Stimulated activated CD8-positive, alpha-beta memory T cell treated with anti-CD3 and anti-CD28 coated beads, Interleukin-7, amount 100 ng/mL, for 1 hour (primary cell): ENCODE measurements around the gene SCTR.

Experiments used
- DNase-seq, 2 donors: peaks; one replicate each; pipeline ENCODE4 v3.0.0-alpha.2; 2020; ENCODE audit warnings: low read depth in 2 of 2

The SCTR gene

DNA sequence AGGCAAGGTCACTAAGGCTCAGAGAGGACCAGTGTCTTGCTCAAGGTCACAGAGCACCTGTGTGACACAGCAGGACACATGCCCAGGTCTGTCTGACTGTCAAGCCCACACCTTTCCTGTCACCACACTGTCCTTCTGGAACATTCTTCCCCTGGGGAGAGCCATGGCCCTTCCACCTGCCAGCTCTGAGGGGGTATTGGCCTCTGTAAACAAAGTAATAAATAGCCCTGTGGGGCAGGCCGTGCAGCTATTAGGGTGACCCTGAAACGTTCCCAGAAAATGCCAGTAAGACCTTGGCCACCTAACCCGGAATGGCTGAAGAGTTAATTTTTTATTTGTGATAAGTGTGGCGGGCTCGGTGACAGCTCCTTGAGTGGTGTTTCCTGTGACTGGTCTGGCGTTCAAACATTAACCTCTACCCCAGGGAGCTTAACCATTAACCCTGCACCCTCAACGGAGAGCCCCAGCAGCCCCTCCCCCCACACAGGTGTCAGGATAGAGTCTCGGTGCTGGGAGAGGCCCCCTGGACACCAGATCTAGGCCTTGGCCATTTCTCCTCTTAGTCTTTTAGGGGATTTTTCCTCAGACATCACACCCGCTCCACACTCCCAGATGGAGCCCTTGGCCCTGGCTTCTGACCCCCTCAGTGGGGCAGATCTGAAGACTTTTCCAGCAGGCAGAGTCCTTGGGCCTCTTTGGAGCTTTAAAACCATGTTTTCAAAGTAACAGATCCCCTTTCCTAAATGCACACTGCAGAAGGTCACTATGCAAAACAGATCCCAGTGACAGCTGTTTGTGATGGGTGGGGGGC is 36.6 kb downstream of the SCTR start:
- DNase-seq = no peak

DNA sequence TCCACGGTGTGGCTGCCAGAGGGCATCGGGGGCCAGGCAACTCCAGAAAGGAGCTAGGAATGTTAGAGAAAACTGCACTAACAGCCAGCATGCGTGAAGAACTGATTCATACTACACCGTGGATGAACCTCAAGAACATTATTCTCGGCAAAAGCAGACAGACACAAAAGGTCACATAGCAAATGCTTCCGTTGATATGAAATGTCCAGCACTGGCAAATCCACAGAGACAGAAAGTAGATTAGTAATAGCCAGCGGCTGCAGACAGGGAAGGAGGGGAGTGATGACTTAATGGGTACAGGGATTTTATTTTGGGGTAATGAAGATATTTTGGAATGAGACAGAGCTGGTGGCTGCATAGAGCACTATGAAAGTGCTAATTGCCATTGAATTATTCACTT is 37.4 kb downstream of the SCTR start:
- no peak for DNase-seq

DNA sequence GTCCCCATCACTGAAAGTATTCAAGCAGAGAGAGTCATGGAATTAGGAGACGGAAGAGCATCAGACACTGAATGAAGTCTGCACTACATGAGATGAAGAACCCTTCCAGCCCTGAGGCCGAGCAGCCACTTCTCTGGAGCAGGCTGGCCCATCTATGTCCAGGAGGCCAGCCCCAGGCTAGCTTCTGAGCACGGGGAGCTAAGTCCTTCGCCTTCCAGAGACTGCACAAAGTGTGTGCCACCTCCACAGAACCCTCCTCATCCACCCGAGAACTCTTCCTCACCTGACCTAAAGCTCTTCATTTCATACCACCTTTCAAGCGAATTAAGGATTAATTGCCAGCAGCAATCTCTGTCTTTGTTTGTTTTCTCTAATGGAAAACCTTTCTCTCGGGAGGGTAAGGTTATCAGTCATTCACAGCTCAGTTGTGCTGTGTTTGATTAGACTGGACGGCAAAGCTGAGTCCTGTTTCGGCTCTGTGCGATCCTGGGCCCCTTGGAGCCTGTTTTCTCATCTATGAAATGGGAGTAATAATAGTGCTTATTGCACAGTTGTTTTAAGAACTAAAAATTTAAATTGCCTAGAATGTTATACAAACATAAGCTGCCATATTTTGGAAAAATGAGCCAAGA is 38.0 kb downstream of the SCTR start:
- DNase-seq = no peak

DNA sequence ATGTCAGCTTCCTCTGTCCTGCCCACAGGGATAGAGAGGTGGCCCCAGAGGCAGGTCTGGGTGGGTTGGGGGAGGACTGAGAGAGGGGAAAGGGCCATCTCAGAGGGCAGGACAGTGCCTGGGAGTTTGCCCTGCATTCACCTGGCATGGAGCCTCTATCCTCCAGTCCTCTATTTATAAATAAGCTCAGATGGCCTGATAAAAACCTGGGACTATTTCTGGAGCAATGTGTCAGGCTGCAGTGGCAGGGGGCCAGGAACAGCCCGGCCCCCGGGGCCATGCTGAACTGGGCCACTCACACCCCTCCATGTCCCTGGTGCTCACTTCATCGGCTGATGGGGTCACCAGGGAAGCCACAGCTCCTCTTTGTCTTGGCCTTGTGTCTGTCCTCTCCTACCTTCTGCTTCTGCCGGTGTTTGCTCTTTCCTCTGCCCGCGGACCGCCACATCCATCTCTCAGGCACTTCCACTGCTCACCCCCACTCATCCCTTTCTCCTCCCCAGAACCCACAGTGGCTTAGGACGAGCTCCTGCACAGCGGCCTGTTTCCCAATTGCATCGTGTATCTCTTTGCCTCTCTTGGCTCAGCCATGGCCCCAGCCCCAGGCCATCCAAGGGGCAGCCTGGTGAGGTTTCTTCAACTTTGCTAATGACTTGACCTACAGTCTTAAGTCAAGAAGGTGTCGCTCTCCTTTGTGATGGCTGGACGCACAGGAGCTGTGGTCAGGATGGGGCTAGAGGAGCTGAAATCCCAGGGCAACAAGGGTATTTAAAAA is 38.8 kb downstream of the SCTR start:
- DNase-seq = no peak

DNA sequence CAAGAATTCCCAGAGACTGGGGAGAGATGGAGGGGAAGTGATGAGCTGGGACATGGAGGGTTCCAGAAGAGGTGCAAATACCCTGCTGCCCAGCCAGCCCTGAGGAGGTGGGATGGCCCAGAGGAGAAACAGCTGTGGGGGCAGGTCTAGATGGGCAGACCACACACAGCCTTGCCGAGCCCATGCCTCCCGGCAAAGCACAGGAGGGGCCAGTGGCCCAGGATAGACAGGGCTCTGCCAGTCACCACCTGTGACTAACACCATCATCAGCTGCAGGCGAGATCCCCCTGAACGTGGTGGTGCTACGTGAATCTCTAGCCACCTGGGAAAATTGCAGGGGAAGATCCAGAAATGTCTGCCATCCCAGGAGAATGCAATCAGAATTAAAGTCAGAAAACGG is 39.4 kb downstream of the SCTR start:
- no peak for DNase-seq

DNA sequence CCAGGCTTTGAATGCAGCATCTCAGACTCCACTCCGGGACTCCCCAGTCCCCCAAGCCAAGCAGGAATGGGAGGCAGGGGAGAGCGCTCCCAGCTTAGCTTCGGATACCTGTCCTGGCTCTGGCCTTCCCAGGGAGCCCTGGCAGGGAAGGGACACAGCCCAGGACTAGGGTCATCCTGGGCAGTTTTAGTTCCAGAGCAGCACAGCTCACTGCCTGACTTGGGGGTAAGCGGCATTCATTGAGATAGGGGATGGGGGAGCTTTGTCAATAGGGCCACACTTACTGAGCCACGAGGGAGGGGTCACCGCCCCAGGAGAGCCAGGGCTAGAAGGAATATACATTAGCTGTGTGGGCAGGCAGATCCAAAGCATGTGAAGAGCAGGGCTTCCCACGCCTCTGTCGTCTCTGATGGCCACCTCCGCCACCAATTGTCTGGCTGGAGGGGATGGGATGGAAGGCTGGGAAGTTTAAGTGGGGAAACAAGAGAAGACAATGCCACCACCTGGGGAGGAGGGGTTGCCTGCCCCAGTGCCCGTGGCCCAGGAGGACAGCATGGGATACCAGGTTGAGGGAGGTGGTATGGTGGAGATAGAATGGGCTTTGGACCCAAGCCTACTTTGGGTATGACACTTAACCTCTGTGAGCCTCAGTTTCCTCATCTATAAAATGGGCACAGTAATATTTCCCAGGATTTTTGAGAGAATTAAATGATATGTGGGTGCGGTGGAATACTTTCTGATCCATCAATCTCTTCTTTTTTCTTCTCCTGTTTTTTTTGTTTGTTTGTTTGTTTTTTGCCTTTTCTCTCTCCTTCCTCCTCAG is 40.2 kb downstream of the SCTR start:
- DNase-seq = no peak

DNA sequence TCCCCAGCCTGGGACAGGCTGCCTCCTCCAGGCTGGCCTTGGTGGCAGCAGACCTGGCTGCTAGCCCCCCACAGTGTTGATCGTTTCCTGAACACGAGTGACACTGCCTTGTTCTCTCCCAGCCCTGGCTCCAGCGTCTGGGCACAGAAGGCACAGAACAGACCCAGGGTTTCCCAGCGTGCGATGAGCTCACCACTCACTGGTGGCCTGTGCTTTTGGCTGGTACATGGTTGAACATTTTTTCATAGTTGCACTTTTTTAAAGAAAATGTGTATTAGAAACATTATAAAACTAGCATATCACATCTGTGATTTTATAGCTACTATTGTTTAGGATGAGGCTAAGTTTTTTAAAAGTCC is 40.9 kb downstream of the SCTR start:
- DNase-seq = no peak

DNA sequence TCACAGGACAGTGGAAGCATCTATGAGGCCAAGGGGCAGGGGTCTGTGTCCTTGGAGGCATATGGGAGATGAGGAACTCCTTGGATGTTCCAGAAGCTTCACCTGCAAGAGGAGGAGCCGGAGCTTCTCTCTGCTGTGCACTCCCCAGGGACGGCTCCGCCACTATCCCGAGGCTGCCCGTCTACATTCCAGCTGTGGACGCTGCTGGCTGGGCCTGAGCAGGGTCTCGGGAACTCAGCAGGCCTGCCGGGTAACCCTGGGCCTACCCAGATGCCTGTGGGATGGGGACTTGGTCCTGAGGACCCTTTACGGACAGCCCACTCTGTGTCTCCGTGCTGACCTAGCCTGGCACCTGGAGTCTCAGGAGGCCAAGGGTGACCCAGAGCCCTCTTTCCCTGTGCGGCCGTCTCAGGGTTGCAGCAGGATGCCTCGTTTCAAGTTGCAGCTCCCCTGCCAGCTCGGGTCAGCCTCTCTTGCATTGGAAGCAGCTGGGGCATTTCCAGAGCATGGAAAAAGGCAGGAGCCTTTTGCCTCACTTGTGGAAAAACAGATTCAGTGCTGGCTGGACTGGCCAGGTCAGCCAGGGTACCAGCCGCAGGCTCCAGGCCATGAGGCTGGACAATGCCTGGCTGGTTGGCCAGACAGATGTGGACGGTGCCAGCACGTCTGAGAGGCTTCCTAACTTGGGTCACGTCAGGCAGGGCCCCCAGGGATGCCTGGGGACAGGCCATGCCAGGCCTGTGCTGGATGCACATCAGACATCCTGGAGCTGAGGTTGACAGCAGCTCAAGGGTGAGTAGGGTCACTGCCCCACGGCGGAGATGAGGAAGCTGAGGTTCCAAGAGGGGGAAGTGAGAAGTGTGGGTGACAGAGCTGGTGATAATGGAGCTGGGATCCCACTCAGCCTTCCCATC is 41.5 kb downstream of the SCTR start:
- no peak for DNase-seq

DNA sequence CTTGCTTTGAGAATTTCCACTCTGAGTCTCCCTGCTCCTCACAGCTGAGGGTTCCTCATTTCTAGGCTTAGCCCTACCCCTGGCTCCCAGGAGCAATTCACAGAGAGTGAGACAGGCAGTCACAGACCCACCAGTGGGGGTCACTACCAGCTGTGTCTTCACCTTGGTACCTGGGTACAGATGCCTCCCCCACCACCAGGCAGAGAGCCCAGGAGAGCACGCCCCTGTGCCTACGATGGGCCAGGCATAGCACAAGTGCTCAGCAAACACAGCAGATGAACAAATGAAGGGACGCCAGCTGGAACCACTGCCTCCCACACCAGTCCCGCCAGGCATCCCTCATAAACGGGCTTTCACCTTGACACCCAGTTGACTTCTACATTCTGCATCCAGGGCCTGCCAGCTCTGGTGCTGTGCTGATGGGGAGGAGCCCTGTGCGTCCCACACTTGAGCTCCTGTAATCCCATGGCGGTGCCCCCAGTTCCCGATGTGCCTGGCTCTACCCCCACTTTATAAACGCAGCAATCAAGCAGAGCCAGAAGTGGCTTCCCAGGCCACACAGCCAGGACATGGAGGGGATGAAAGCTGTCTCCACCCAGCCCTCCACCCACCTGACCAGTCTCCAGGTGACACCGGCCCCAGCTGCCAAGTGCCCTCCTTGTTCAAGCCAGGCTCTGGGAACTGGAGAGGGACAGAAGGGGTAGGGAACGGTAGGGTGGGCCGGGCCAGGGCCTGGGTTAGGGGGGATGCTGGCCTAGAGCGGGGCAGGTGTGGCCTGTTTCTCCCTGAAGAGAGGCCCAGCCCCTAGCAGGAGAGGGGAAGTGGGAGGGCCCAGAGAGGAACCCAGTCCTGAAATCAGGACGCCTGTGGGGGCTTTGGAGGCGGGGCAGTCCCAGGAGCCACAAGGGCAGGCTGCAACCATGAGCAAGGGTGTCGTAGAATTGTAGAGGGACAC is 42.5 kb downstream of the SCTR start:
- no peak for DNase-seq

DNA sequence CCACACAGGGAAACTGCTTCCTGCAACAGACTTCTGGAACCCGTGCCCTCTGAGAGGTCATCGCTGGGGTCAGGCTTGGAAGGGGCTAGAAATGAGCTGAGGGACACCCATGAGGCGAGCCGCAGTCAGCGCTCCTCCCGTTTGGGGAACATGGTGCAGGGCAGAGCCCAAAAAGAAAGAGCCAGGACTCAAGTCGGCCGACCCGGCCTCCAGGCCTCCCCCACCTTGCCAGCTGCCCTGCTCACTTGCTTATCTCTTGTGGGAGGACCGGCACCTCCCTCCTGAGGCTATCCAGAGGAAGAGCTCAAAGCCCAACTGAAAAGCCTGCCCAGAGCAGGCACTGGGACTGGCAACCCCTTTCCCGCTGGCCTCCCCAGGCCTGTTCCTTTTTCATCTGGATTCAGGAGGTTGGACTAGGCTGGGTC is 43.6 kb downstream of the SCTR start:
- no peak for DNase-seq

DNA sequence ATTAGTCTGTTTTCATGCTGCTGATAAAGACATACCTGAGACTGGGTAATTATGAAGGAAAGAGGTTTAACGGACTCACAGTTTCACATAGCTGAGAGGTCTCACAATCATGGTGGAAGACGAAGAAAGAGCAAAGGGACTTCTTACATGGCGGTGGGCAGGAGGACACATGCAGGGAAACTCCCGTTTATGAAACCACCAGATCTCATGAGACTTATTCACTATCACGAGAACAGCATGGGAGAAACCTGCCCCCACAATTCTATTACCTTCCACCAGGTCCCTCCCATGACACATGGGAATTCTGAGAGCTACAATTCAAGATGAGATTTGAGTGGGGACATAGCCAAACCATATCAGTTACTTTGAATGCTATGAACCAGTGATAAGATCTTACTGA is 44.1 kb downstream of the SCTR start:
- DNase-seq = no peak

DNA sequence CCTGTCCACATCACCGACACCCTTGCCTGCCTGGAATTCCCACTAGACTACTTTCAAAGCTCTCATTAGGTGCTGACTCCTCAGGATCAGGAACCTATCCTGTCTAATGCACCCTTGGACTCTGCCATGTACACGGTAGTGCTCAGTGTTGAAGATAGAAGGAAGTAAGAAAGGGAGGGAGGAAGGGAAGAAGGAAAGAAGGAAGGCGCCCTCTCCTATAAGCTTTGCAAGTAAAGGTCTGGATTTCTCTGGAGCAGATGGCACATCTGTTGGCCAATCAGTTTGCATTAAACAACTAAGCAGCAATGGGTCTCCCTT is 45.3 kb downstream of the SCTR start:
- DNase-seq = no peak

DNA sequence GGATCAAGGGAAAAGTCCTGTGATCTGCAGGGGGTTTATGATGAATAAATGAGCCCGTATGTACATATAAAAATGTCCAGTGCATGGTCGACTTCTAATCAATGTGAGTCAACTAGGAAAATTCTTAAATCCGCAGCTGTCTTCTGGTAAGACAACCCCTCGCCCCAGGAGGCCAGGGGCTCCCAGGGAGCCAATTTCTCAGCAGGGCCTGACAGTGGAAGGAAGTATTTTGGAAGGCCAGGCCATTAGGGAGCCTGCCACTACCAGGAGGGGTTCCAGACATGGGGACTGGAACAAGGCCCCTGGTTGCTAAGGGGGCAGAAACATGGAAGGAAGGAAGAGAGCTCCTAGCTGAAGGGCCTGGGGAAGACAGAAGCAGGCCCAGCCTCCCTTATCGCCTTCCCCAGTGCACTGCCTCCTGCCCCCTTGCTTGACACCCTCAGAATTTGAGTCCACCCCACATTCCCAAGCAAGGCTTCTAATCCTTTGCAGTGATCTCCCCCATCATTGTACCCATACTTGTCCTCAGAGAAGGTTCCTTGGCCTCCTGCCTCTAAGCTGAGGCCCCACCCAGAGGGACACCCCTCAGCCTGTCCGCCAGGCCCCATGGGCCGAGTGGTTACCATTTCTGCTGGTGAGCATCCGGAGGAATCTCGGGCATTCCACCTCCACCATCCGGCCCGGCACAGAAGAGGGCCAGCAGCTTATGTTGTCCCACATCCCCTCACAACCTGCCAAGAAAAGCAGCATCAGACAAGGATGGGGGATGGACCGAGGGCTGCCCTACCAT is 45.9 kb downstream of the SCTR start:
- DNase-seq = no peak

DNA sequence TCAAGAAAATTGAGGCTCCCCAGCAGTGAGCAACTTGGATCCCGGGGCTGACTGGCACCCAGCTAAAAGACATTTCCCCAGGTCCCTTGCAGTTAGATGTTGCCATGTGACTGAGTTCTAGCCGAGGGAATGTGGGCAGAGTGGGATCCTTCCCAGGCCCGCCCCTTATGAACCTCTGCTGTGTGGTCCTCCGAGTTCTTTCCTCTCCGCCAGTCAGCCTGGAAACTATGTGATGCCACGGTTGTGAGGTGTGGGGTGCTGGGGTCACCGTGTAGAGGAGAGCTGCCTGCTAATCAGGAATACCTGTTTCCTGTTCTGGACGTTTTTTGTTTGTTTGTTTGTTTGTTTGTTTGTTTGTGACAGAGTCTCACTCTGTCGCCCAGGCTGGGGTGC is 47.2 kb downstream of the SCTR start:
- DNase-seq = no peak

DNA sequence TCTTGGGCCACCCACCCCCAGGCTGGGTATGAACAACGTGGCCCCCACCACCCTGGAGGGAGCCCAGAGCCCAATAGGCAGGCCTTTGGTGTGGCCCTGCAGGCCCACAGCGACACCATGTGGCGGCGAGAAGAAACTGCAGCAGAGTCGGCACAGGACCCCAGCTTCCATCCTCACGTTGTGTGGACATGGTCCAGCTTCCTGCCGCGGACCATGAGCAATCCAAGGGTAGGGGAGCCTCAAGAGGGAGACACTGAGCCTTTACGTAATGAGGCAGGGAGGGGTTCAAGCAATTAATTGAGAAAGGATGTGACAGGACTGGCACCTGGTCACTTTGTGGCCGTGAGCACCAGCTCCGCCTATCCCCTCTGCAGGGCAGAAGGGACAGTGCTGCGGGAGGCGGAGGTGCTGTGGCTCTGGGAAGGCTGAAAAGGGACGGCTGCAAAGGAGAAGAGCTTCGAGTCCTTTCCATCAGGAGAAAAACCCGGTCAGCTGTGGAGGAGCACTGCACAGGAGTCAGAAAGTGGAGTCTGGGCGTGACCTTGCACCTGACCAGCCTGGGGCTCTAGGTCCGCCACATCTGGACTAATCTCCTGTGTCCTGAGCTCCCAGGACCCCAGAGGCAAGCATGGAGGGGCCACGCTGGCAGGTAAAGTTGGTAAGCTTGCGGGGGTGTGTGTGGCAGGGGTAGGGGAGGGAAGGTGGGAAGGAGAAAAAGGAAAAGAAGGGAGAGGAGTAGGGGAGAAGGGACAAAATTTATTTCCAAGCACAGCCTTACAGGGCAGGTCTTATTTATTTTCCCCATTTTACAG is 47.8 kb downstream of the SCTR start:
- no peak for DNase-seq

DNA sequence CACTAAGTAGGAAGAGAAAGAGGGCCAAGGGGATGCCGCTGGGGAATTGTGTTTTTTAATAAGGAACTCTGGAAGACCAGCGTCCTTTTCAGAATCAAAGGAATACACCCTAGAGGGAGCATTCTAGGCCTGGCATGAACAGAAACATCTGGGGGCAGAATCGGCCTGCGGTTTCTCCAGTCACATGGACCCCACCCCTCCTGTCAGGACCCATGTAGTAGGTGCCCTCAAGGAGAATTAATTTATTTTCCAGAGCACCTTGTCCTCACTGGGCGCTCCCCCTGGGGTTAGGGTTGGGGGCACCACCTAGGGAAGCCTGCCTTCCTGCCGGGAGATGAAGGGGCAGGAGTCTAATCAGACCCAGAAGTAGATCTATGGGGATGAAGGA is 48.4 kb downstream of the SCTR start:
- DNase-seq = no peak

DNA sequence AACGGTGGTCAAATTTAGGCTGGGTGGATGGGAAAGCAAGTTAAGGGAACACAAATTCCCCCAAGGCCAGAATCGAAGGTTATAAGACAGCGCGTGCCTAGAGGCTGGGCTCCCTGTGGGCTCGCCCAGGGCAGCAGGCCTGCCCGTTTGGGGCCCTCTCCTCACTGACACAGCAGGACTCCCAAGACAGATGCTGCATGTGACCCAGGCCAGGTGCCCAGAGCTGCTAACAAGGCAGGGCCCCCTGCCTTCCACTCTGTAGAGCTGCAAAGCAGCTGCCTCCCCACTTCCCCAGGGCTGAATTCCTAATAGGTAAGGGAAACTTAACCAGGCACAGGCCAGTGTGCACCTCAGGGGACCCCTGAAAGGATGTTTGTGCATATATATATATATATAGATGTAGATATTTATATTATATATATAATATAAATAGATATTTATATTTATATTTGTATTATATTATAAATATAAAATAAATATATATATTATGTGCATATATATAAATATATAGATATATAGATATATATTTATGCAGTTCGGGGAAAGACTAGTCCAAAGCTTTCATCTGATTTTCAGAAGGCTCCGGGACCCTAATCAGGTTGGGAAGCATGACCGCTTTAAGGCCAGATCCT is 48.9 kb downstream of the SCTR start:
- DNase-seq = no peak
